Measurements from ENCODE around the gene DRC7.
"Not testable (repeated sequence)": the region's sequence is repeated elsewhere in the genome, so short reads cannot be mapped to it uniquely, and the experiment has no call there.

DRC7 gene

GRCh38 chr16:57762365-57763040 lies 67.9 kb downstream of the DRC7 start:
- DNase-seq (ENCODE audit: low read depth), result no peak

GRCh38 chr16:57763285-57764005 lies 68.8 kb downstream of the DRC7 start:
- DNase-seq (ENCODE audit: low read depth), result no peak

DNA sequence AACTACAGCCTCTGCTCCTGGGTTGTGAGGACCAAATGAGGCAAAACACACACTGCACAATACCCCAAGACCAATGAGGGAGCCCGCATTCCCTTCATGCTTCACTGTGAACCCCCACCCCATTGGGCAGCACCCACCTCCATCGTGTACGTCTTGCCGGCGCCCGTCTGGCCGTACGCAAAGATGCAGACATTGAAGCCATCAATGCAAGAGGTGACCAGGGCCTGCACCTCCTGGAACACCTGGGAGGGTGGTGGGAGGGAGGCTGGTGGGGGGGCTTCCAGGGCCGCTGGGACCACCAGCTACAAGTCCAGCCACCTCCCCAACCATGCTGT lies 69.4 kb downstream of the DRC7 start:
- DNase-seq (ENCODE audit: low read depth), result no peak

- peak; percentile 4 for DNase-seq (ENCODE audit: low read depth)
Observed at GRCh38 chr16:57764341-57765159, 69.9 kb downstream of the DRC7 start.

DNA sequence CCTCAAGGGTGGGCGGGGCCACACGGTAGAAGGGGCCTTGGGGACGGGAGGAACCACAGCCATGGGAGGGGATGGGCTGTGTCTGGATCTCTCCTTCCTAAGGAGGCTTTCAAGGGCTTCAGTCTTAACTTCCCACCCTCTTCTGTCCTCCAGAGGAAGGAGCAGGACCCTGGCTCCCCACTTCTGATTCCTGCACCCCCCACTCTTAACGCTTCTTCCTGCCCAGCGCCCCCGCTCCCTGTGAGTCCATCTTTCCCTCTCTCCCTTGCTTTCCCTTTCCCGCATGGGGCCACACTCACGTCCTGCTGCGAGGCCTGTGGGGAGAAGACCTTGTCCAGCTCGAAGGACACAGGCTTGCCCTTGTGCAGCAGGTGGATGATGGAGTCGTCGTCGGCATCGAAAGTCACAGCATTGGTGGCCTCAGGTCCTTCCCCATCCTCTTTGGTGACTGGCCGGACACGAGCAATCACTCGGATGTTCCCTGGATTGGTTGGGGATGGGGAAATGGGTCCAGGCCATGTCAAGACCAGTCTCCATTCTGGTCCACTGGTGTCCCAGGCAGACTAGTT lies 70.6 kb downstream of the DRC7 start:
- no peak for DNase-seq (ENCODE audit: low read depth)

GRCh38 chr16:57766714-57767348 lies 72.2 kb downstream of the DRC7 start:
- no peak for DNase-seq (ENCODE audit: low read depth)

DNA sequence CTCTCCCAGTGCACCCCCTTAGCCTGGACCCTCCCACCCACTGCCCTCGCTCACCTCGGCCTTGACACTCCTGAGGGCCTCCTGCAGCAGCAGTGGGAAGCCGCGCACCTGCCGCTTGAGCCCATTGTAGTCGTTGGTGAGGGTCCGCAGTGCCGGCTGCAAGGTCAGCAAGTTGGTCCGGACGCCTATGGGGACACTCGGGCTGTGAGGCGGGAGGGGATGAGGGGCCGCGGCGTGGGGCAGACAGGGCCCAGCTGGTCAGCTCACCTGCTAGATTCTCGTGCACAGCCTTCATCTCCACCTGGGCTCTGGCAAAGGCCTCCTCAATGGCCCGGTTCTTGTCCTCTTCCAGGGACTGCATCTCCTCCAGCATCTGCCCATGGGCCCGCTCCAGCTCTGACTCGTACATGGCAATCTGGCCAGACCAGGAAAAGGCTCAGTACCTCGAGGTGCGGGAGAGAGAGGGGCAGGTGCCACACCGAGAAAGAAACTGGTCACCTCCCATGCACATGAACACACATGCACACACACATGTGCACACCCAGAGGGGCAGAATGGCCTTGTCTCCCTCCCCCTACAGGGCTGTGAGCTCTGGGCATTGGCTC lies 75.0 kb downstream of the DRC7 start:
- DNase-seq (ENCODE audit: low read depth), result no peak

DNA sequence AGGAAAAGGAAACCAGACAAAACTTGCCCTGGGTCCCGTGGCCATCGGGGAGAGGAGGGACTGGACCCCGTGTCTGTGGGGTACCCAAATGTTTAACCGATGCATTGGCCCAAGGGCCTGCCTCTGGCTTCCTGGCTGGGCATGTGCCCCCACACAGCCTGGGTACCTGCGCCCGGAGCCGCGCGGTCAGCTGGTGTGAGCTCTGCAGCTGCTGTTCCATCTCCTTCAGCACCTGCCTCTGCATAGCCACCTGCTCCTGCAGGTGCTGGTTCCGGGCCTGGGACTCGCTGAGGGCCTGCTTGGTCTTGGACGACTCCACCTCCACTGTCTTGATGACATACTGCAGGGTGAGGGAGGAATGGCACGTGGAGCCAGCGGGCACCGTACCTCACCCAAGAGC lies 75.8 kb downstream of the DRC7 start:
- no peak for DNase-seq (ENCODE audit: low read depth)

DNA sequence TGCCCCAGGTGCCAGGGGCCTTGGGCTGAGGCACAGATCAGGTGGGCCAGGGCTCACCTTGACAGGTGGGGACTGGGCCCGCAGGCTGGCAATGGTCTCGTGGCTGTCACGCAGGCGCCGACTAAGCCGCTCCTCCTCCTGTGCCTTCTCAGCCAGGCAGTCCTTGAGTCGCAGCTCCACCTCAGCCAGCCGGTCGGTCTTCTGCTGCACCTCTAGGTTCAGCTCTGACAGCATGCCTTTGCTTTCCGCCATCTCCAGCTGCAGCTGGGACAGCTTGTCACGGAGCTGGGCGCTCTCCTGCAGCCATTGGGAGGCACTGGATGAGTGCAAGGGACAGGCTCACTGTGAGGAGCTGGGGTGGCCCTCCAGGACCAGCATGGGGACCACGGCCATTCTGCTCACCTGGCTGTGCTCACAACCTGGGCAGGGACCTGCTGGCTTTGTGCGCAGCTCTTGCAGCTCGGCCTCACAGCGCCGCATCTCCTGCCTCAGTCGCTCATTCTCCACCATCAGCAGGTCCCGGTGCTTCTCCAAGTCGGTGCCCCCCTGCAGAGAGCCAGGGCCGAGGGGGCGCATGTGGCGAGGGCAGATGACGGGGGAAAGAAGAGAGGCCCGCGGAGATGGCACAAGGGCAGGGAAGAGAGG lies 76.7 kb downstream of the DRC7 start:
- no peak for DNase-seq (ENCODE audit: low read depth)

- DNase-seq (ENCODE audit: low read depth), result no peak
Observed at GRCh38 chr16:57773019-57773418, 78.4 kb downstream of the DRC7 start.

DNA sequence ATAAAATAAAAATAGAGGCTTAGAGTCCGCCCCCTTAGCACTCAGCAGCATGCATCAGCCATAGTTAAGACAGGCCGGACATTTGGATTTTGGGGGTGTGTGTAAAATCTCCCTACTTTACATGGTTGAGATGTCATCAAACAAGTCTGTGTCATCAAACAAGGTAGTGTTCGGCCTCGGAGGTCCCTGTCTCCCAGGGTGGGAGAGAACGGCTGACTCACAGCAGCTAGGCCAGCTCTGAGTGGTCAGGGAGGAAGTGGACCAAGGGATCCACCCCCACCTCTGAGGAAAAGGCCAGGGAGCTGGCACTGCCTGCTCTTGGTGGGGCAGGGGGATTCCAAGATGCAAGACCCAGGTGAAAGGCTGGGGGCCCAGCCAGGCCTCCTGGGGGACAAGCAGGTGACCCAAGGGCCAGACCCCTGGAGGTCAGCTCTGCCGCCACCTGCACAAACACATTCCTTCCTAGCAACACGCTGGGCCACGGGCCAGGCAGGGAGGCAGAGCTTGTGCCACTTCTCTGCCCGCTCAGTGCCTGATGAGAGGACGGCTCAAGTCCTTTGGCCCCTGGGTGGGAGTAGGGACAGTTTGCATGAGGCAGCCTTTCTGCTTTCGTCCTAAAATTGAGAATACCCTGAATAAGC lies 79.2 kb downstream of the DRC7 start:
- DNase-seq (ENCODE audit: low read depth), result no peak

DNA sequence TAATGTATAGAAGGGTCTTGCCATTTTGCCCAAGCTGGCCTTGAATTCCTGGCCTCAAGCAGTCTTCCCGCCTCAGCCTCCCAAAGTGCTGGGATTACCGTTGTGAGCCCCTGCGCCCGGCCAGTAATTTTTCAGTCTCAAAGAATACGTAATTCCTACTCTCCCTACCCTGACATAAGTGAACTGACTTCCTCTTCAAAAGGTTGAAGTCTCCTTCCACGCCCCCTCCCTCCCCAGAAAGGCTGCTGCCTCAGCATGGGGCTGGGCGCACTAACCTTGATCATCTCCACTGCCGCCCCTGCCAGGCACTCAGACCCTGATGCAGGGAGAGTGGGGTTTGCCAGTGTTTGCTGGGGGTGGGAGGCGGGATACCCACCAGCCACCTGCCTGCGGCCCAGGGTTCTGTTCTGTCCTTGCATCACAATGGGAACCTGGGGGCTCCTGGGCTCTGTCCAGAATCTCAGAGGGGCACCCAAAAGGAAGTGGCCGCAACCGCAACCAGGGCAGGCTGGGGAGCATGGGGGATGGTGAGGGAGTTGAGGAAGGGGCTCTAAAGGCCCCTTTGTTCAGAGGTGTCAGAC lies 80.2 kb downstream of the DRC7 start:
- no peak for DNase-seq (ENCODE audit: low read depth)

- no peak for DNase-seq (ENCODE audit: low read depth)
Observed at GRCh38 chr16:57775661-57776469, 81.3 kb downstream of the DRC7 start.

DNA sequence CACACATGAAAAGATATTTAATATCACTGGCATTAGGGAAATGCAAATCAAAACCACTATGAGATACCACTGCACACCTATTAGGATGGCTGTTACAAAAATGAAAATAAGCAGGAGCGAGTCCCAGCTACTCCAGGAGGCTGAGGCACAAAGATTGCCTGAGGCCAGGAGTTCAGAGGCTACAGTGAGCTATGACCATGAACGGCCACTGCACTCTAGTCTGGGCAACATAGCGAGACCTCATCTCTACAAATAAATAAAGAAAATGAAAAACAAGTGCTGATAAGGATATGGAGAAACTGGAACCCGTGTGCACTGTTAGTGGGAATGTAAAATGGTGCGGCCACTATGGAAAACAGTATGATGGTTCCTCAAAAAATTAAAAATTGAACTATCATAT lies 84.1 kb downstream of the DRC7 start:
- DNase-seq (ENCODE audit: low read depth), result no peak

DNA sequence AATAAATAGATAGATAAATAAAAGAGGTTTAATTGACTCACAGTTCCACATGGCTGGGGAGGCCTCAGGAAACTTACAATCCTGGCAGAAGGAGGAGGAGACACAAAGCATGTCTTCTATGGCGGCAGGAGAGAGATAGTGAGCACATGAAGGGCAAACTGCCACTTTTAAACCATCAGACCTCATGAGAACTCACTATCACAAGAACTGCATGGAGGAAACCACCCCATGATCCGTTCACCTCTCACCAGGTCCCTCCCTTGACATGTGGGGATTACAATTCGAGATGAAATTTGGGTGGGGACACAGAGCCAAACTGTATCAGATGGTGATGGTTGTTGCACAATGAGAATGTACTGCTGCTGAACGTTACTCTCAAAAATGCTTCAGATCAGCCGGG lies 85.2 kb downstream of the DRC7 start:
- DNase-seq (ENCODE audit: low read depth), result not testable (repeated sequence)

DNA sequence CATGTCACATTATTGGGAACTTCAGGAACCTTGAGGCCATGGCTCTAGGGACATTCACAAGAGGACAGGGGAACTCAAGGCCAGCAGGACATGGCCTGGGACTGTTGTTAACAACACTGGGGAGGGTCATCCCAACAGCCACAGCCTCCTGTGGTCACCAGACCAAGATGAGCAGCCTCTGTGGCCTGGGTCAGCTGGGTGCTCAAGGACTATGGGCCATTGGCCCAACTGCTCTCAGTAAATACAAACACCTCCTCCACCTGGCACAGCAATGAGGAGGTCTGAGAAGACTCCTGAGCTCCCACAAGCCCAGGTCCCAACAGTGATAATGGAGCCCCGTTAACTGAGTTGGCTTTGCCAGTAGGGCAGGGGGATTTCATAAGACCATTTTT lies 86.7 kb downstream of the DRC7 start:
- DNase-seq (ENCODE audit: low read depth), result no peak

All from activated T-cell treated with anti-CD3 and anti-CD28 coated beads for 24 hours (primary cell).